ENCODE results near the gene TYRP1.

The TYRP1 gene

GRCh38 chr9:12737871-12738270 is 44.7 kb downstream of the TYRP1 start:
- DNase-seq = no peak

- DNase-seq = no peak
Observed at GRCh38 chr9:12739014-12739652, 45.9 kb downstream of the TYRP1 start.

- no peak for DNase-seq
Observed at GRCh38 chr9:12740845-12741244, 47.7 kb downstream of the TYRP1 start.

GRCh38 chr9:12748016-12748415 is 54.8 kb downstream of the TYRP1 start:
- DNase-seq = no peak

- no peak for DNase-seq
Observed at GRCh38 chr9:12748954-12749353, 55.8 kb downstream of the TYRP1 start.

GRCh38 chr9:12753931-12754330 is 60.7 kb downstream of the TYRP1 start:
- DNase-seq = no peak

GRCh38 chr9:12759761-12760160 is 66.6 kb downstream of the TYRP1 start:
- DNase-seq = no peak

Data from right forelimb (tissue), 1 donor.